Spinal cord (tissue), 10 donors: ENCODE measurements around the gene RIPOR2. TPM values are rescaled to one million over a fixed set of nuclear protein-coding genes. Genes with fewer than 3 reads are reported as not detected.
A peak's percentile ranks its signal among the peaks of the same experiment; 100 is the strongest.

Experiments used
- DNase-seq, 6 donors: peaks; one replicate each; pipeline versions ENCODE4 v3.0.0 to v3.0.0-alpha.2; 2013 to 2015; ENCODE audit warnings: low spot score in 6 of 6, low read depth in 4 of 6
- H3K27ac ChIP-seq: one replicate; pipeline ENCODE4 v1.5.1; 2013; ENCODE audit warnings: low read depth, low read length, control low read depth
- H3K27me3 ChIP-seq: one replicate; pipeline ENCODE4 v1.6.1; 2013; ENCODE audit warnings: low read length; ENCODE audit not compliant: control insufficient read depth, insufficient read depth
- H3K36me3 ChIP-seq: one replicate; pipeline ENCODE4 v1.6.1; 2013; ENCODE audit warnings: low read length; ENCODE audit not compliant: control insufficient read depth, insufficient read depth
- H3K4me1 ChIP-seq: one replicate; pipeline ENCODE4 v1.6.1; 2013; ENCODE audit warnings: low read length; ENCODE audit not compliant: control insufficient read depth, insufficient read depth
- H3K4me3 ChIP-seq: one replicate; pipeline ENCODE4 v1.5.1; 2013; ENCODE audit warnings: low read depth, low read length, control low read depth
- H3K9me3 ChIP-seq: one replicate; pipeline ENCODE4 v1.6.1; 2013; ENCODE audit warnings: low read length; ENCODE audit not compliant: control insufficient read depth, insufficient read depth
- WGBS: methylation state at CpG from one replicate; pipeline ENCODE4 v1.1.5; 2013; ENCODE audit warnings: missing lambda C conversion rate; ENCODE audit not compliant: insufficient coverage; 5-methylcytosine and 5-hydroxymethylcytosine counted together
- polyA plus RNA-seq, 2 donors: library from polyadenylated mRNA; unstranded; fragments of 120-200 nt; gene quantifications; one replicate each; pipeline ENCODE4 v1.2.1, GENCODE V29; 2013; ENCODE audit not compliant: insufficient read length in 2 of 2
- total RNA-seq, 2 donors: library from RNA; depleted of rRNA in 1 of 2; stranded (reverse); fragments of 120-200 nt in 1 of 2; fragments of >200 nt in 1 of 2; gene quantifications; one replicate each; pipeline versions ENCODE4 v1.2.3 to v1.2.4, GENCODE V29; 2013 to 2014
- donor health status: healthy.

RIPOR2 gene
- total and polyA plus RNA-seq, 4 donors: 25.0 to 34.2 (median 30.9) TPM

GRCh38 chr6:24831771-24832716, 103.7 kb downstream of the RIPOR2 start:
- Histone ChIP-seq H3K27me3 (no peaks in the 10 kb centered on the region), H3K4me3 (no peak overlapping the region), H3K27ac (peak overlapping the region; percentile 54), H3K9me3 (peaks cover 2% of the 10 kb centered on the region), H3K4me1 (peaks cover 18% of the 10 kb centered on the region), H3K36me3 (peaks cover 38% of the 10 kb centered on the region)
- 81% methylated on average over 5 of the region's 10 CpGs for WGBS
- DNase-seq: peak in 1 of 6 donors; percentile 69

- H3K4me1 ChIP-seq: peaks cover 11% of the 10 kb centered on the region
- no peak overlapping the region for H3K27ac ChIP-seq
- peaks cover 2% of the 10 kb centered on the region for H3K9me3 ChIP-seq
- no peaks in the 10 kb centered on the region for H3K27me3 ChIP-seq
- peaks cover 39% of the 10 kb centered on the region for H3K36me3 ChIP-seq
- H3K4me3 ChIP-seq: no peak overlapping the region
- no CpG with 5 or more reads among the region's 3 CpGs for WGBS
- DNase-seq: no peak
These were observed 106.1 kb downstream of the RIPOR2 start for GRCh38 chr6:24829657-24830056.

- H3K4me3 ChIP-seq: no peak overlapping the region
- peaks cover 35% of the 10 kb centered on the region for H3K36me3 ChIP-seq
- WGBS: 91% methylated on average over 6 of the region's 8 CpGs
- no peak for DNase-seq
- H3K27ac ChIP-seq: no peak overlapping the region
- H3K4me1 ChIP-seq: peaks cover 3% of the 10 kb centered on the region
- H3K9me3 ChIP-seq: no peaks in the 10 kb centered on the region
- H3K27me3 ChIP-seq: no peaks in the 10 kb centered on the region
These were observed 107.8 kb downstream of the RIPOR2 start for GRCh38 chr6:24827970-24828369.

- Histone ChIP-seq H3K4me3 (no peak overlapping the region), H3K4me1 (peaks cover 3% of the 10 kb centered on the region), H3K27me3 (no peaks in the 10 kb centered on the region), H3K9me3 (no peaks in the 10 kb centered on the region), H3K36me3 (peaks cover 35% of the 10 kb centered on the region), H3K27ac (no peak overlapping the region)
- DNase-seq: peak in 1 of 6 donors; percentile 34
- no CpG with 5 or more reads among the region's 3 CpGs for WGBS
These were observed 108.6 kb downstream of the RIPOR2 start for GRCh38 chr6:24827162-24827561.

GRCh38 chr6:24825130-24825630, 110.6 kb downstream of the RIPOR2 start:
- no peaks in the 10 kb centered on the region for H3K27me3 ChIP-seq

GRCh38 chr6:24824142-24824938, 111.4 kb downstream of the RIPOR2 start:
- Histone ChIP-seq H3K36me3 (peaks cover 19% of the 10 kb centered on the region), H3K27ac (no peak overlapping the region), H3K27me3 (no peaks in the 10 kb centered on the region), H3K9me3 (no peaks in the 10 kb centered on the region), H3K4me3 (no peak overlapping the region), H3K4me1 (peaks cover 3% of the 10 kb centered on the region)
- no CpG with 5 or more reads among the region's 6 CpGs for WGBS
- peak in 1 of 6 donors; percentile 47 for DNase-seq

More at GRCh38 chr6:24825130-24825630, 110.6 kb downstream of the RIPOR2 start:
- 77% methylated on average over 2 of the region's 2 CpGs for WGBS
- Histone ChIP-seq H3K36me3 (peaks cover 23% of the 10 kb centered on the region), H3K27ac (no peak overlapping the region), H3K4me1 (peaks cover 3% of the 10 kb centered on the region), H3K4me3 (no peak overlapping the region), H3K9me3 (no peaks in the 10 kb centered on the region)
- no peak for DNase-seq

- WGBS: no CpG with 5 or more reads among the region's 2 CpGs
- Histone ChIP-seq H3K4me1 (peaks cover 3% of the 10 kb centered on the region), H3K4me3 (no peak overlapping the region), H3K27me3 (no peaks in the 10 kb centered on the region), H3K36me3 (peaks cover 13% of the 10 kb centered on the region), H3K9me3 (no peaks in the 10 kb centered on the region), H3K27ac (no peak overlapping the region)
- DNase-seq: no peak
These were observed 112.6 kb downstream of the RIPOR2 start for GRCh38 chr6:24823185-24823584.

GRCh38 chr6:24822696-24823095, 113.1 kb downstream of the RIPOR2 start:
- Histone ChIP-seq H3K4me1 (peaks cover 3% of the 10 kb centered on the region), H3K27me3 (no peaks in the 10 kb centered on the region), H3K9me3 (no peaks in the 10 kb centered on the region), H3K27ac (no peak overlapping the region), H3K36me3 (peaks cover 11% of the 10 kb centered on the region), H3K4me3 (no peak overlapping the region)
- 98% methylated on average over 6 of the region's 6 CpGs for WGBS
- no peak for DNase-seq

- H3K27me3 ChIP-seq: no peaks in the 10 kb centered on the region
- WGBS: no CpG with 5 or more reads among the region's 3 CpGs
- no peaks in the 10 kb centered on the region for H3K9me3 ChIP-seq
- H3K4me1 ChIP-seq: no peaks in the 10 kb centered on the region
- peaks cover 6% of the 10 kb centered on the region for H3K36me3 ChIP-seq
- no peak for DNase-seq
- H3K4me3 ChIP-seq: no peak overlapping the region
- no peak overlapping the region for H3K27ac ChIP-seq
These were observed 113.8 kb downstream of the RIPOR2 start for GRCh38 chr6:24821860-24822444.
